IMR-90 (cell line): ENCODE measurements around the gene BARX1. TPM values are rescaled to one million over a fixed set of nuclear protein-coding genes. Genes with fewer than 3 reads are reported as not detected.

Experiments
- ATAC-seq: fragments of 200-7000 bp; cut with Tn5 transposase; 2 replicates; pipeline ENCODE4 v1.9.1; 2020; ENCODE audit warnings: low read depth, mild to moderate bottlenecking, moderate library complexity
- BruUV-seq: library from RNA; stranded (reverse); fragments of 400-500 nt; replicated peaks from 2 replicates; lab custom pipeline; 2021; lab: Mats Ljungman, UMichigan
- CTCF ChIA-PET: fragments of 300-600 bp; formaldehyde crosslinking; extraction: SDS; loops from one replicate; lab custom pipeline; 2021; ENCODE audit warnings: antibody characterized with exemption; lab: Yijun Ruan, JAX
- POLR2A ChIA-PET: fragments of 300-600 bp; sonication (Branson Sonifier 250); formaldehyde crosslinking; loops from one replicate; lab custom pipeline; 2022; ENCODE audit warnings: antibody characterized with exemption; ENCODE audit not compliant: unreplicated experiment; lab: Charles Lee
- DNase-seq: peaks from one replicate; pipeline ENCODE4 v3.0.0; 2013
- H2AFZ ChIP-seq: replicated peaks from 2 replicates; pipeline ENCODE3; 2013; ENCODE audit warnings: low read length, mild to moderate bottlenecking; ENCODE audit not compliant: poor library complexity
- H2AK5ac ChIP-seq: 2 replicates; pipeline ENCODE4 v1.6.1; 2013; ENCODE audit warnings: low read depth, low read length, inconsistent platforms
- H2AK9ac ChIP-seq: replicated peaks from 2 replicates; pipeline ENCODE3; 2013; ENCODE audit warnings: mild to moderate bottlenecking, low read depth, low read length, moderate library complexity; ENCODE audit not compliant: poor library complexity
- H2BK120ac ChIP-seq: 2 replicates; pipeline ENCODE4 v1.6.1; 2013; ENCODE audit warnings: low read depth, low read length, inconsistent platforms
- H2BK15ac ChIP-seq: 3 replicates; pipeline ENCODE4 v1.6.1; 2013; ENCODE audit warnings: low read depth, low read length, inconsistent platforms
- H2BK20ac ChIP-seq: 2 replicates; pipeline ENCODE4 v1.6.1; 2013; ENCODE audit warnings: low read depth, mild to moderate bottlenecking, inconsistent platforms, low read length, moderate library complexity
- H2BK5ac ChIP-seq: 2 replicates; pipeline ENCODE4 v1.6.1; 2013; ENCODE audit warnings: mild to moderate bottlenecking, low read depth, low read length, inconsistent platforms; ENCODE audit not compliant: poor library complexity, severe bottlenecking
- H3K14ac ChIP-seq: replicated peaks from 2 replicates; pipeline ENCODE4 v1.6.1; 2013; ENCODE audit warnings: low read depth, low read length, inconsistent platforms
- H3K18ac ChIP-seq: 2 replicates; pipeline ENCODE4 v1.6.1; 2013; ENCODE audit warnings: low read depth, low read length, control low read depth
- H3K23ac ChIP-seq: 2 replicates; pipeline ENCODE4 v1.6.1; 2013; ENCODE audit warnings: low read depth, low read length, inconsistent platforms
- H3K27ac ChIP-seq: 2 replicates; pipeline ENCODE4 v1.5.1; 2013; ENCODE audit warnings: mild to moderate bottlenecking, control low read depth, low read length; ENCODE audit not compliant: insufficient read depth
- H3K27me3 ChIP-seq: 2 replicates; pipeline ENCODE4 v1.6.1; 2013; ENCODE audit warnings: low read length; ENCODE audit not compliant: control insufficient read depth, insufficient read depth
- H3K36me3 ChIP-seq: 2 replicates; pipeline ENCODE4 v1.6.1; 2013; ENCODE audit warnings: low read length, mixed read lengths; ENCODE audit not compliant: control insufficient read depth, insufficient read depth
- H3K4ac ChIP-seq: 2 replicates; pipeline ENCODE4 v1.6.1; 2013; ENCODE audit warnings: low read depth, low read length, inconsistent platforms
- H3K4me1 ChIP-seq: 2 replicates; pipeline ENCODE4 v1.6.1; 2013; ENCODE audit warnings: low read length, mixed read lengths; ENCODE audit not compliant: control insufficient read depth, insufficient read depth
- H3K4me2 ChIP-seq: 2 replicates; pipeline ENCODE4 v1.6.1; 2013; ENCODE audit warnings: low read depth, mild to moderate bottlenecking, control low read depth, low read length, moderate library complexity
- H3K4me3 ChIP-seq: 2 replicates; pipeline ENCODE4 v1.5.1; 2013; ENCODE audit warnings: low read depth, mild to moderate bottlenecking, control low read depth, low read length, moderate library complexity; ENCODE audit not compliant: insufficient read depth
- H3K56ac ChIP-seq: 2 replicates; pipeline ENCODE4 v1.6.1; 2013; ENCODE audit warnings: low read length, inconsistent platforms; ENCODE audit not compliant: insufficient read depth; ENCODE audit errors: extremely low read depth
- H3K79me1 ChIP-seq, 2 experiments: 2 replicates each; pipeline ENCODE4 v1.6.1; 2013; ENCODE audit warnings: low read length in 2 of 2, inconsistent platforms in 1 of 2, low read depth in 1 of 2
- H3K9ac ChIP-seq: 2 replicates; pipeline ENCODE4 v1.6.1; 2013; ENCODE audit warnings: low read depth, low read length, control low read depth
- H3K9me1 ChIP-seq: 2 replicates; pipeline ENCODE4 v1.6.1; 2013; ENCODE audit warnings: low read length, inconsistent platforms; ENCODE audit not compliant: insufficient read depth
- H3K9me3 ChIP-seq: 2 replicates; pipeline ENCODE4 v1.6.1; 2013; ENCODE audit warnings: low read length; ENCODE audit not compliant: control insufficient read depth, insufficient read depth
- H4K20me1 ChIP-seq: 2 replicates; pipeline ENCODE4 v1.6.1; 2013; ENCODE audit warnings: low read length, inconsistent platforms; ENCODE audit not compliant: insufficient read depth
- H4K5ac ChIP-seq: 2 replicates; pipeline ENCODE4 v1.6.1; 2013; ENCODE audit warnings: mild to moderate bottlenecking, low read depth, low read length, control low read depth
- H4K8ac ChIP-seq, 2 experiments: 2 replicates each; pipeline ENCODE4 v1.6.1; 2013; ENCODE audit warnings: low read depth in 2 of 2, low read length in 2 of 2, control low read depth in 1 of 2, inconsistent platforms in 1 of 2
- H4K91ac ChIP-seq: 2 replicates; pipeline ENCODE4 v1.6.1; 2013; ENCODE audit warnings: low read depth, low read length, inconsistent platforms; ENCODE audit not compliant: insufficient read depth
- BHLHE40 ChIP-seq: fragments of 150-350 bp; IDR thresholded peaks from 2 replicates; pipeline ENCODE4 v1.6.1; 2016; ENCODE audit warnings: mild to moderate bottlenecking, low read depth, low read length
- CEBPB ChIP-seq: IDR thresholded peaks from 2 replicates; pipeline ENCODE4 v1.6.1; 2012; ENCODE audit warnings: low read depth, low read length, improper control_type of control experiment
- CHD1 ChIP-seq: IDR thresholded peaks from 2 replicates; pipeline ENCODE4 v1.6.1; 2012; ENCODE audit warnings: low read depth, low read length, improper control_type of control experiment
- CTCF ChIP-seq: conservative IDR thresholded peaks from 2 replicates; pipeline ENCODE4 v1.5.1; 2012; ENCODE audit warnings: mild to moderate bottlenecking, low read depth, low read length, improper control_type of control experiment
- FOS ChIP-seq: fragments of 150-350 bp; IDR thresholded peaks from 2 replicates; pipeline ENCODE4 v1.6.1; 2016; ENCODE audit warnings: low read depth, low read length
- MAFK ChIP-seq: IDR thresholded peaks from 2 replicates; pipeline ENCODE4 v1.6.1; 2012; ENCODE audit warnings: low read depth, low read length, improper control_type of control experiment
- MAZ ChIP-seq: IDR thresholded peaks from 2 replicates; pipeline ENCODE4 v1.6.1; 2012; ENCODE audit warnings: low read depth, mild to moderate bottlenecking, low read length, improper control_type of control experiment, moderate library complexity, borderline replicate concordance
- MXI1 ChIP-seq: IDR thresholded peaks from 2 replicates; pipeline ENCODE4 v1.6.1; 2012; ENCODE audit warnings: low read depth, mild to moderate bottlenecking, low read length, moderate library complexity, borderline replicate concordance
- NFE2L2 ChIP-seq: fragments of 150-350 bp; IDR thresholded peaks from 2 replicates; pipeline ENCODE4 v1.6.1; 2016; ENCODE audit warnings: low read depth, mild to moderate bottlenecking, low read length
- POLR2A ChIP-seq: IDR thresholded peaks from 2 replicates; pipeline ENCODE4 v1.6.1; 2012; ENCODE audit warnings: mild to moderate bottlenecking, low read depth, low read length
- RCOR1 ChIP-seq: IDR thresholded peaks from 2 replicates; pipeline ENCODE4 v1.6.1; 2012; ENCODE audit warnings: mild to moderate bottlenecking, low read length, improper control_type of control experiment; ENCODE audit not compliant: insufficient replicate concordance
- RFX5 ChIP-seq: IDR thresholded peaks from 2 replicates; pipeline ENCODE4 v1.8.0; 2012; ENCODE audit warnings: low read depth, mild to moderate bottlenecking, low read length, moderate library complexity
- WGBS, 2 experiments: methylation state at CpG; one replicate each; pipeline versions ENCODE4 v1.1.5 to v1.1.7; 2013; ENCODE audit warnings: missing lambda C conversion rate in 2 of 2; ENCODE audit not compliant: insufficient read length in 1 of 2; ENCODE audit errors: extremely low coverage in 2 of 2; 5-methylcytosine and 5-hydroxymethylcytosine counted together
- dilution Hi-C: fragments of 300-500 bp; cut with HindIII; formaldehyde crosslinking; loops from one replicate; pipeline ENCODE4 v1.14.3; 2018; ENCODE audit warnings: low sequenced_read_pairs; ENCODE audit not compliant: unreplicated experiment
- in situ Hi-C: fragments of 300-500 bp; cut with MboI; formaldehyde crosslinking; loops from 3 replicates; pipeline ENCODE4 v1.14.3; 2019; ENCODE audit warnings: low sequenced_read_pairs, inconsistent platforms, mixed read lengths
- intact Hi-C: fragments of 100-400 bp; cut with micrococcal nuclease; formaldehyde crosslinking; loops from 2 replicates; pipeline ENCODE4 v1.10.0; 2022
- polyA plus RNA-seq, 3 experiments: library from polyadenylated mRNA; depleted of rRNA; stranded (reverse); fragments of >200 nt; gene quantifications; 2 replicates each; pipeline ENCODE4 v1.2.3, GENCODE V29; 2012; ENCODE audit warnings: low replicate concordance in 1 of 3
- total RNA-seq: library from RNA; depleted of rRNA; stranded (reverse); fragments of >200 nt; gene quantifications from 2 replicates; pipeline ENCODE4 v1.2.3, GENCODE V29; 2012
- TF ChIP-seq, protein P1 (sequence below): fragments of 150-350 bp; IDR thresholded peaks from 2 replicates; pipeline ENCODE4 v1.6.1; 2016; ENCODE audit warnings: low read depth, mild to moderate bottlenecking, low read length, moderate library complexity, borderline replicate concordance
- TF ChIP-seq, protein P2 (sequence below): fragments of 150-350 bp; IDR thresholded peaks from 2 replicates; pipeline ENCODE4 v1.6.1; 2017; ENCODE audit warnings: mild to moderate bottlenecking, antibody characterized with exemption, low read length, low read depth

The BARX1 gene
- total and polyA plus RNA-seq, 2 of the 4 experiments (the other 2 are of a cell fraction): not detected

- TF ChIP-seq, protein P1, sequence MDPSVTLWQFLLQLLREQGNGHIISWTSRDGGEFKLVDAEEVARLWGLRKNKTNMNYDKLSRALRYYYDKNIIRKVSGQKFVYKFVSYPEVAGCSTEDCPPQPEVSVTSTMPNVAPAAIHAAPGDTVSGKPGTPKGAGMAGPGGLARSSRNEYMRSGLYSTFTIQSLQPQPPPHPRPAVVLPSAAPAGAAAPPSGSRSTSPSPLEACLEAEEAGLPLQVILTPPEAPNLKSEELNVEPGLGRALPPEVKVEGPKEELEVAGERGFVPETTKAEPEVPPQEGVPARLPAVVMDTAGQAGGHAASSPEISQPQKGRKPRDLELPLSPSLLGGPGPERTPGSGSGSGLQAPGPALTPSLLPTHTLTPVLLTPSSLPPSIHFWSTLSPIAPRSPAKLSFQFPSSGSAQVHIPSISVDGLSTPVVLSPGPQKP: no peak
- no peak for TF ChIP-seq CHD1
- no peak for TF ChIP-seq CTCF
- TF ChIP-seq FOS: no peak
- TF ChIP-seq POLR2A: no peak
- no peak for TF ChIP-seq MXI1
- no peak for TF ChIP-seq RFX5
- no peak for TF ChIP-seq RCOR1
- TF ChIP-seq NFE2L2: no peak
- no peak for TF ChIP-seq MAFK
- no peak for TF ChIP-seq BHLHE40
- TF ChIP-seq, protein P2, sequence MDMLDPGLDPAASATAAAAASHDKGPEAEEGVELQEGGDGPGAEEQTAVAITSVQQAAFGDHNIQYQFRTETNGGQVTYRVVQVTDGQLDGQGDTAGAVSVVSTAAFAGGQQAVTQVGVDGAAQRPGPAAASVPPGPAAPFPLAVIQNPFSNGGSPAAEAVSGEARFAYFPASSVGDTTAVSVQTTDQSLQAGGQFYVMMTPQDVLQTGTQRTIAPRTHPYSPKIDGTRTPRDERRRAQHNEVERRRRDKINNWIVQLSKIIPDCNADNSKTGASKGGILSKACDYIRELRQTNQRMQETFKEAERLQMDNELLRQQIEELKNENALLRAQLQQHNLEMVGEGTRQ: no peak
- TF ChIP-seq MAZ: no peak
- TF ChIP-seq CEBPB: no peak
- in situ Hi-C loops (no loop called here), dilution Hi-C loops (no loop called here), intact Hi-C loops (no loop called here)
- Histone ChIP-seq H3K27me3 (no peaks in the 10 kb centered on the region), H3K9me3 (no peaks in the 10 kb centered on the region), H2AK5ac (no peak overlapping the region), H2BK5ac (no peak overlapping the region), H3K23ac (no peak overlapping the region), H2BK120ac (no peak overlapping the region), H4K8ac (no peak overlapping the region), H4K5ac (no peak overlapping the region), H3K4me2 (no peak overlapping the region), H3K18ac (no peak overlapping the region), H3K4me1 (no peaks in the 10 kb centered on the region), H2AFZ (no peak overlapping the region), H3K9ac (no peak overlapping the region), H2BK20ac (no peak overlapping the region), H2BK15ac (no peak overlapping the region), H4K91ac (no peak overlapping the region), H3K9me1 (no peaks in the 10 kb centered on the region), H3K4ac (no peak overlapping the region), H2AK9ac (no peak overlapping the region), H4K20me1 (no peaks in the 10 kb centered on the region), H3K36me3 (no peaks in the 10 kb centered on the region), H3K56ac (no peak overlapping the region), H3K27ac (no peak overlapping the region), H3K4me3 (no peak overlapping the region), H3K79me1 (no peaks in the 10 kb centered on the region), H3K14ac (no peak overlapping the region)
- POLR2A ChIA-PET: no interaction called here
- ATAC-seq (no peak), DNase-seq (no peak)
- CTCF ChIA-PET: interaction anchor here (0.7 kb wide), 1 partner anchor 141 kb away, joined by 3 read pairs; no protein-coding TSS in a partner anchor
- BruUV-seq: no TSS peak
- 71% methylated on average over 2 of the region's 3 CpGs; no CpG with 5 or more reads in 1 of the 2 experiments for WGBS, 2 experiments
Observed at GRCh38 chr9:93994132-93994531, 39.0 kb upstream of the BARX1 start.
